Omental fat pad (tissue), 4 donors: ENCODE data around the gene MYLK. TPM values are rescaled to one million over a fixed set of nuclear protein-coding genes. Genes with fewer than 3 reads are reported as not detected.

Experiments
- ATAC-seq: fragments of 150-250 bp; one replicate; pipeline ENCODE4 v1.9.1; 2016; ENCODE audit warnings: mild to moderate bottlenecking, moderate library complexity; ENCODE audit not compliant: low FRiP score
- DNase-seq: peaks from one replicate; pipeline ENCODE4 v3.0.0-alpha.2; 2019; ENCODE audit warnings: low spot score
- total RNA-seq, 4 donors: library from RNA; depleted of rRNA; stranded (reverse); fragments of >200 nt; gene quantifications; one replicate each; pipeline ENCODE4 v1.1.0, GENCODE V29; 2016
- TF ChIP-seq, protein P1 (sequence below), 3 donors: fragments of 450-650 bp; IDR thresholded peaks; one replicate each; pipeline ENCODE4 v1.5.1; 2016 to 2017; ENCODE audit warnings: antibody characterized with exemption in 3 of 3, mild to moderate bottlenecking in 3 of 3, moderate library complexity in 2 of 3

Gene MYLK
- total RNA-seq, 4 donors from 2014 or later: 26.8 to 188 (median 56.9) TPM

DNA sequence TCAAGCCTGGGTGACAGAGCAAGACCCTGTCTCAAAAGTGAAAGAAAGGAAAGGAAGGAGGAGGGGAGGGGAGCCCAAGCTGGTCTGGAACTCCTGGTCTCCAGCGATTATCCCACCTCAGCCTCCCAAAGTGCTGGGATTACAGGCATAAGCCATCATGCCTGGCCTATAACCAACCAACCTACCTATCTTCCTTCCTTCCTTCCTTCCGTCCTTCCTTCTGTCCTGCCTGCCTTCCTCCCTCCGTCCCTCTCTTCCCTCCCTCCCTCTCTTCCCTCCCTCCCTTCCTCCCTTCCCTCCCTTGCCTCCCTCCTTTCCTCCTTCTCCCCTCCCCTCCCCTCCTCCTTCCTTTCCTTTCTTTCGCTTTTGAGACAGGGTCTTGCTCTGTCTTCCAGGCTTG, 242.6 kb downstream of the MYLK start:
- DNase-seq (no peak), ATAC-seq (no peak)
- TF ChIP-seq, protein P1, sequence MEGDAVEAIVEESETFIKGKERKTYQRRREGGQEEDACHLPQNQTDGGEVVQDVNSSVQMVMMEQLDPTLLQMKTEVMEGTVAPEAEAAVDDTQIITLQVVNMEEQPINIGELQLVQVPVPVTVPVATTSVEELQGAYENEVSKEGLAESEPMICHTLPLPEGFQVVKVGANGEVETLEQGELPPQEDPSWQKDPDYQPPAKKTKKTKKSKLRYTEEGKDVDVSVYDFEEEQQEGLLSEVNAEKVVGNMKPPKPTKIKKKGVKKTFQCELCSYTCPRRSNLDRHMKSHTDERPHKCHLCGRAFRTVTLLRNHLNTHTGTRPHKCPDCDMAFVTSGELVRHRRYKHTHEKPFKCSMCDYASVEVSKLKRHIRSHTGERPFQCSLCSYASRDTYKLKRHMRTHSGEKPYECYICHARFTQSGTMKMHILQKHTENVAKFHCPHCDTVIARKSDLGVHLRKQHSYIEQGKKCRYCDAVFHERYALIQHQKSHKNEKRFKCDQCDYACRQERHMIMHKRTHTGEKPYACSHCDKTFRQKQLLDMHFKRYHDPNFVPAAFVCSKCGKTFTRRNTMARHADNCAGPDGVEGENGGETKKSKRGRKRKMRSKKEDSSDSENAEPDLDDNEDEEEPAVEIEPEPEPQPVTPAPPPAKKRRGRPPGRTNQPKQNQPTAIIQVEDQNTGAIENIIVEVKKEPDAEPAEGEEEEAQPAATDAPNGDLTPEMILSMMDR (IDR thresholded peaks at IDR 0.05): no peak

DNA sequence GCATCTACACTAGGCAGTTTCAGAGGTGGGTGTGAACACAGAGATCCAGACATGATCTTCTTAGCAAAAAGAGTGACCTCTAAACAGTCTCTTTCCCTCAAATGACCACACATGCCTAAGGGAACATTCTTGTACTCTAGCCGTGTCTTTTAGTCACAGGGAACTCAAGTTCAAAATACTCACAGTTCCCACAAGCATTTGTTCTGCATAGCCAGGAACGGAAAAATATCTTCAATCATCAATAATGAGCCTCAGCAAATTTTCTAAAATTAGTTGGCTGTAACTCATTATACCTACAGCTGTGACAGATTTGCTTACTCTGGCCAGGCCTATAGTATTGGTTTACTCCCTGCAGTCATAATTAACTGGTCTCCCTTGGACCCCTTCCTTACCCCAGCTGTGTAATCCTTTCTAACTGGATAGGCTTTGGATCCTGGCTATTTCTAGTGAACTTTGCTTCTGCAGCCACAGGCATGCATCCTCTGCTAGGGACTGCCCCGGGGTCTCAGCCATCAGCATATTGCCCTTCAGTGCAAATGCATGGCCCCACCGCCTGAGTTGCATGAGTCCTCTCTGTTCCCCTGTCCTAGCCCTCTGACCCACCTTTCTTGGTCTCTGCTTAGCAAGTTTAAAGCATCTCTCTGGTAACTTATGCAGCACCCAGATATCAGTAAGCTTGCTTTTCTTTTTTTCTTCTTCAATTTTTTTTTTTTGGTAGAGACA, 243.2 kb downstream of the MYLK start:
- no peak for DNase-seq
- TF ChIP-seq, protein P1 (IDR thresholded peaks at IDR 0.05): no peak
- ATAC-seq: no peak

DNA sequence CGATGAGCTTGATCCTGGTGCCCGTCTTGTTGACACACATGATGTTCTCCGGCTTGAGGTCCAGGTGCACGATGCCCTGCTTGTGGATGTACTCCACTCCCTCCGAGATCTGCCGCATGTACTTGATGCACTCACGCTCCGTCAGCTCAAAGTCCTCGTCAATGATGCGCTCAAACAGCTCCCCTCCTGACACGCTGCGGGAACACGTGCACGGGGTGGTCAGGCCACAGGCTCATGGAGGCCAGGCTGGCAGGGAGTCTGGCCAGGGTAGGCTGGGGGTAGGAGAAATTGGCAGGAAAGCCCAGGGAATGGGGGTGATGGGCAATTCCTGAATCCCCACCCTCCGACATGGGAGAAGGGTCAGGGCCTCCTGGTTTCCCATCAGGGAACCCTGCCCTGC, 243.8 kb downstream of the MYLK start:
- no peak for DNase-seq
- TF ChIP-seq, protein P1 (IDR thresholded peaks at IDR 0.05): no peak
- ATAC-seq: no peak

DNA sequence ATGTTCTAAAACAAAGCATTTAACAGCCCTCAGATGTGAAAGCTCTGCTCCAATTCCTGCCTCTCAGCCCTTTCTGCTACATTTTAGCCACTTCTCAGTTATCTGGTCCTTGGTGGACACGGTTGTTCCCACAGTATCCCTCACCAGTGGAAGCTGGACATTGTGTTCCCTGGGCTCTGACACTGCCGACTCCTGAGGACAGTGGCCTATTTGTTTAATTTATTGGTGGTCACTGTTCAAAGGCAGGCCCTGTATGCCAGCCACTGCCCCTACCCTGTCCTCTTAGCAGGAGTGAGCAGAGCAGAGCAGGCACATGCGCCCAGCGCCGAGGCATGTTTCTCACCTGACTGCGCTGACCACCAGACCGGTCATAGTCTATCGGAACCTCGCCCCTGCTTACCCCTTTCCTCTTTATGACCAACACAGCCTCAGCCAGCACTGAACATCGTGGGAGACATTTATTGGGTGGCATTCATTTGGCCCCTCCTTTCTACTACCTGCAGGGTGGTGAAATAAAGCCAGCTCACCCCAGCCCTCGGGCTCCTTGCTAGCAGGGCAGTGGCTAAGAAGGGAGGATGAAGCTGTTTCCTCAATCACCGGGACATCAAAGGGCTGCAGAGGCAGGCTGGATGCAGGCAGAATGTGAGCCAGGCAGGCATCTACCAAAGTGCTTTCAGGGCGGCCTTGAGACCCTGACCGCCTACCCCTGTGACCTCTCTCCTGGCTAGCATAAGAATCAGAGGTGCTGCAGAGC, 245.0 kb downstream of the MYLK start:
- ATAC-seq (no peak), DNase-seq (no peak)
- TF ChIP-seq, protein P1 (IDR thresholded peaks at IDR 0.05): no peak

DNA sequence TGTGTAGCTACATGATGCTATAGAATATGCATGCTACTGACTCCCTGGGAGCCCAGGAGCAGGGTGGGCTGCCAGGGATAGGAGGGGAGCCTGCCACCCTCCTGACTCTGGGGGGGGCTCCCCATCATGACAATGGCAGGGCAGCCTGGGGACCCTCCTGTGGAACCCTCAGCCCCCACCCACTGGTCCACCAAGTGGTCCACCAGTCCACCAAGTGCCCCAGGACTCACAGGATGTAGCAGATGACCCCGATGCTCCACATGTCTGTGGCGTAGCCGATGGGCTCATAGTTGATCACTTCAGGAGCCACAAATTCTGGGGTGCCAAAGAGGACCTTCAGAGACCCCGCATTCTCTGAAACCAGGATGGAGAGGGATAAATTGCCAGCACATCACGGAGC, 246.3 kb downstream of the MYLK start:
- ATAC-seq: no peak
- no peak for DNase-seq
- TF ChIP-seq, protein P1 (IDR thresholded peaks at IDR 0.05): no peak

DNA sequence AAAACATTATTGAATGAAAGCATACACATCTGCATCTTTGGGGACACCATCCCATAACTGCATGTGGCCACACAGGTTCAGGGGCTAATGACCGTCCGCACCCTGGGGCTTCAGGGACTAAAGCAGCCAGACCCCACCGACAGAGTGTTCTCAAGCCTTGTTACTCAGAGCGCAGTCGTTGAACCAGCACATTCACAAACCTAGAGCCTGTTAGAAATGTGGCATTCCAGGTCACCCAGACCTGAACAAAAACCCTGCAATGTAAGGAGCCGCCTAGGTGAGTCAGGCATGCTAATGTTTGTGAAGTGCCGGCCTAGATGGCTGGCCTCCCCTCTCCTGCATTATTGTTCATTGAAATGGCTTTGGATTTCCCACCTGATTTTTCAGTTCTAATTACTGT, 247.0 kb downstream of the MYLK start:
- TF ChIP-seq, protein P1 (IDR thresholded peaks at IDR 0.05): no peak
- no peak for ATAC-seq
- no peak for DNase-seq

DNA sequence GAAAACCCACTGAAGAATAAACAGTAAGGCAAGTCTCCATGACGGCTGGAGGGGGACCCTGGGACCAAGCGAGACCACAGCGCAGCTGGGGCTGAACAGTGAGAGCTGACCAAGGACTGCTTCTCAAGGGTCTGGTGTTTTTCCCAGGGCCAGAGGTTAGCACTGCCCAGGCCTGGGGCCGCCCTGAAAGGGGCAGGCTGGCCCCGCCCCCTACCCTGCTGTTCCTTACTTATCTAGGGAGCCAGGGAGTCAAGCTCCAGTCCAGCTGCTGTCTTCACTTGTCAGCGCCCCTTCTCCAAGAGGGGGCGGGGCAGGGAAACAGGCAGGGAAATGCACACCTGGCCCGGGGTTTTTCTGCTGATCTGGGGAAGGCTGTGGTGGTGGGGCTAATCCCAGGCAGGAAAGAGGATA, 247.7 kb downstream of the MYLK start:
- no peak for DNase-seq
- TF ChIP-seq, protein P1 (IDR thresholded peaks at IDR 0.05): no peak
- no peak for ATAC-seq
